GF-D8 (cell line): ENCODE measurements around the gene TAOK3.
A peak's percentile ranks its signal among the peaks of the same experiment; 100 is the strongest.
"Not testable (repeated sequence)": the region's sequence is repeated elsewhere in the genome, so short reads cannot be mapped to it uniquely, and the experiment has no call there.

Source experiments
- DNase-seq: peaks from one replicate; lab custom pipeline; 2025; lab: John Stamatoyannopoulos, UW

Gene TAOK3

DNA sequence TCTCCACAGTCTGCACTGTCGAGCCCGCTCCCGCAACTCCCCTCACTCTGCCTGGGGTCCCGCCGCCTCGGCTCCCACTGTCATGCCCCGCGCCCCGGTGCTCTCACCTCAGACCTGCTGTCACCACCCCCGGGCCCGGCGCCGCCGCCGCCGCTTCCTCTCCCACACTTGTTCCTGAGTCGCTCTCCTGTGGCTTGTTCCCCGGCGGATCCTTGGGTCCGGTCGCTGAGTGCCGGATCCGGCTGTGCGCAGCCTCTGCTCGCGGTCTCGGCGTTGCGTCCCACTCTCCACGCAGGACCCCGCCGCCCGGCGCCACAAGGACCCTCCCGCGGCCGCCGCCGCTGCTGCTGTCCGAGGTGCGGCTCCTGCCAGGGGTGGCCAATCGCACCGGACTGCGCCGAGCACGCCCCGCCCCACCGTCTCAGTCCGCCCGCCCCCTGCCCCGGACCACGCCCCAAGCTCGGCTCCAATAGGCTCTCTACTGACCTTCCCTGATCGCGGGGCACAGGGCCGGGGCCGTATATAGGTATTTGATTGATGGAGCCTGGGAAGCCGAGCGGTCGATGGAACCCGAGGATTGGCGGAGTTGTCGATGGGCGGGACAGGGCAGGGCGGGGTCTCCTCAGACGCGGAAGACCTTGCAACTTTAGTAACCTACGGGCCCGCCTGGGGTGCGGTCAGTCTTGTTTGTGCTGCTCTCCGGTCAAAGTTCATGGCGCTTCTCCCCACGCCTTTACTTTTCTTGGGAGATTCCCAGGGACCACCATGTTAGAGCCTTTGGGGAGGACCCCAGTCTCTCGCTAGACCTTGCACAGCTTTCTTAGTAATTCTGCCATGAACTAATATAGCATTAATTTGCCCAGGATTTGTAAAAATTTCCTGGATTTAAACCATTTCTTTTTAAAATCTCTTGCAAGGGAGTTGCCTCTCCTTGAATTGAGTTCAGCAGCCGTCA is at the start of gene TAOK3:
Gene TAOK3, minus strand, starts transcription at position 367 of the 955 bp plus-strand sequence. CDS start 117,340 bp downstream, outside the sequence.
- peak; percentile 97 for DNase-seq

DNA sequence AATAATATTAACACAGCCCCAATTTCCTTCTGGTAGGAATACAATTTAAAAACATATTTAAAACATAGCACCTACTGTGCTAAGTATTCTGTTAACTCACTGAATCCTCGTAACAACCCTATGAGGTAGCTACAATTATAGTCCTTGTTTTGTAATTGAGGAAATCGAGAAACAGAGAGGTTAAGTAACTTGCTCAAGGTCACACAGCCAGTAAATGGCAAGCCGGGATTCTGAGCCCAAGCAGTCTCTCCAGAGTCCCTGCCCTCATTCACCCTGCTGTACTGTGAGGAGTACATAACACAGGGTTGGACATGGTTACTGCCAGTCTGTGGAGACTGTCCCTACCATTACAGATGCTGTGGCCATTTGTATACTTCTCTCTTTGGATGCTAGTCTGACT is 48.0 kb upstream of the TAOK3 start:
- no peak for DNase-seq

GRCh38 chr12:118418385-118419057 is 45.8 kb upstream of the TAOK3 start:
- DNase-seq, result no peak

GRCh38 chr12:118417942-118418341 is 45.2 kb upstream of the TAOK3 start:
- DNase-seq, result no peak

GRCh38 chr12:118409834-118410233 is 37.1 kb upstream of the TAOK3 start:
- DNase-seq, result no peak

DNA sequence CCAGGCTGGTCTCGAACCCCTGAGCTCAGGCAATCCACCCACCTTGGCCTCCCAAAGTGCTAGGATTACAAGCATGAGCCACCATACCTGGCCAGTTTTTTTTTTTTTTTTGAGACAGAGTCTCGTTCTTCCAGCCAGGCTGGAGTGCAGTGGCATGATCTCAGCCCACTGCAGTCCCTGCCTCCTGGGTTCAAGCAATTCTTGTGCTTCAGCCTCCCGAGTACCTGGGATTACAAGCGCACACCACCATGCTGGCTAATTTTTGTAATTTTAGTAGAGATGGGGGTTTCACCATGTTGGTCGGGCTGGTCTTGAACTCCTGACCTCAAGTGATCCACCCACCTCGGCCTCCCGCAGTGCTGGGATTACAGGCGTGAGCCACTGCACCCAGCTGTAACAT is 35.5 kb upstream of the TAOK3 start:
- not testable (repeated sequence) for DNase-seq

DNA sequence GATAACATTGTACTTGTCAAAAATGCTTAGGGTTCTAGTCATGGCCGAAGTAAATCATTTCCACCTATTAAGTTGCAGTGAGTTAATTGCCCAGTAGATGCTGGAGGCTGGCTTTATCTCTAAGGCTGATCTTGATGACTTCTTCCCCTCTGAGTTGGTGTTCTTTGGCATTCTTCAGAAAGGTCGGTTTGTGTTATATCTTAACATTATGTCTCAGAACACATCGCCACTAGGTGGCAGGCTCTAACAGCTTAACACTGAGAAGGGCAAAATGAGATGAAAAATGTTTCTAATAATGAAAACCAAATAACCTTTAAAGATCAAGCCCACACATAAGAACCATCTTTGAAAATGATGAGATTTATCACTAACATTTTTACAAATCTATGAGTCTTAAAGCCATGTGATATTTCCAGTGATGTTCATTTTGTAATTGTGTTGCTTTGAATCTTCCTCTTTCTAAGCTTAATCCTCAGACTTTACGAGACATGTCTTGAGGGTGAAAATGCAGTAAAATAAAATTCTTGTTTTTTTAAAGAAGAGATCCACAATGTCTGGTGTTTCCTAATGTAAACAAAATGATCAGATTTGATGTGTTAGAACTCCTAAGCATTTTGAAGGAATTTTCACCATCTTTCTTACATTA is 32.3 kb upstream of the TAOK3 start:
- no peak for DNase-seq

DNA sequence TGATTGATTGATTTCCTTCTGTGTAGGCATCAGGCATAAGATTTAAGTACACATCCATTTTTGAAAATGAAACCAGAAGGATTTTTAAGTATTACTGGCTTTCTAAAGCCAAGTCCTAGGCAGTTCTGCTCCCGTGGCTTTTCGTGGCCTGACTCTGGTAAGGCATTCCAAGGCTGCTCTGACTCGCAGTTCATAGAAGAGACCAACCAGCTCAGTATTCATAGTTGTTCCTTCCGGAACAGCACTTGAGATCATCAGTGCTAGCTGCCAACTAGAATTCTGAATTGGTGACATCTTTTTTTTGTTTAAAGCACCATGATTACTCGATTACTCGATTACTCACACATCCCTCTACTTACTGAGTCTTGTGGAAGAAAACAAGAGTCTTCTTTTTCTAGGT is 29.5 kb upstream of the TAOK3 start:
- no peak for DNase-seq

GRCh38 chr12:118398940-118399339 is 26.2 kb upstream of the TAOK3 start:
- peak; percentile 55 for DNase-seq

DNA sequence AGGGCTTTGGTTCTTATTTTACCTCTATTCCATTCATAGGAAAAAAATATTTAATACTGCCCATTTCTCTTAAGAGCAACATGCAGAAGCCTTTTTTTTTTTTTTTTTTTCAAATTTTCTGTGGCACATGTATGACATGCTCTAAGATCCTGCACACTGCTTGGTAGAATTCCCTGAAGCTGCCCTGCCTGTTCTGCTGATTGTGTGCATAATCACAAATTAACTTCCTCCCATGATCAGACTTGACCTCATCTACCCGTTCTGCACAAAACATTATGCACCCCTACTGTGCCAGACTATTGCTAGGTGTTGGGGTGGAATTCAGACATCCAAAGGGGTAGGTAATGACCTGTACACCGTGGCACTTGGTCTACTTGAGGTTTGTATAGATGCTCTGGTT is 25.8 kb upstream of the TAOK3 start:
- no peak for DNase-seq

- DNase-seq, result no peak
Observed at GRCh38 chr12:118397708-118398440, 25.2 kb upstream of the TAOK3 start.

- no peak for DNase-seq
Observed at GRCh38 chr12:118391836-118392235, 19.1 kb upstream of the TAOK3 start.

DNA sequence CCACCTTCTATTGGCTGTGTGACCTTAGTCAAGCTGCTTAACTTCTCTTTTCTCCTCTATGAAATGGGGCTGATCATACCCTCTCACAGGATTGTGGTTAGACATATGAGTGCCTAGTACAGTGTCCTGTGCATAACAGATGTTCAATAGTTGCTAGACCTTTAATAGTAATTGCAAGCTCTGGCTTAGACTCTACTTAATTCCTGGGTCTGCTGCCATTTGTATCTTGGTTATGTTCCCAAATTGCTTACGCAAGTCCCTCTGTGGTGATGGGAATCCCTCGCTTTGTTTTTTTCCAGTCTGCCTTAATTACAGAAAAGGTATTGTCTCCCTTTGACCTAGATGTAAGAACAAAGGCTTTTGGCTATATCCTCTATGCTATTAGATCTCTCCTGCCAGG is 18.7 kb upstream of the TAOK3 start:
- DNase-seq, result no peak

GRCh38 chr12:118377884-118378470 is 5.3 kb upstream of the TAOK3 start:
- DNase-seq, result no peak

GRCh38 chr12:118377021-118377883 is 4.5 kb upstream of the TAOK3 start:
- DNase-seq, result no peak

GRCh38 chr12:118376089-118377020 is 3.6 kb upstream of the TAOK3 start, which contains the start of gene SUDS3:
SUDS3 (plus strand) TSS chr12:118376555; CDS start chr12:118376692, 137 bp downstream.
- DNase-seq, result peak; percentile 54

GRCh38 chr12:118375348-118375747 is 2.6 kb upstream of the TAOK3 start:
- no peak for DNase-seq

GRCh38 chr12:118374909-118375308 is 2.2 kb upstream of the TAOK3 start:
- no peak for DNase-seq

GRCh38 chr12:118374126-118374725 is 1.5 kb upstream of the TAOK3 start:
- no peak for DNase-seq
